Prostate gland (tissue), 2 donors: ENCODE measurements around the gene PDSS2. TPM values are rescaled to one million over a fixed set of nuclear protein-coding genes. Genes with fewer than 3 reads are reported as not detected.
A peak's percentile ranks its signal among the peaks of the same experiment; 100 is the strongest.

Source experiments
- DNase-seq: peaks from one replicate; pipeline ENCODE4 v3.0.0-alpha.2; 2019; ENCODE audit warnings: low spot score
- H3K27ac ChIP-seq, 2 donors: fragments of 200-600 bp; sonication (generic); 2 replicates each; pipeline ENCODE4 v1.5.1; 2017 to 2019
- H3K27me3 ChIP-seq: fragments of 200-600 bp; sonication (generic); replicated peaks from 2 replicates; pipeline ENCODE4 v1.5.1; 2019; ENCODE audit not compliant: insufficient read depth
- H3K36me3 ChIP-seq, 2 donors: fragments of 200-600 bp; sonication (generic); 1 replicate in 1 of 2; 2 replicates in 1 of 2; pipeline versions ENCODE4 v1.5.1 to v1.8.1; 2017 to 2019
- H3K4me1 ChIP-seq: fragments of 200-600 bp; sonication (generic); replicated peaks from 2 replicates; pipeline ENCODE4 v1.5.1; 2019
- H3K4me3 ChIP-seq, 2 donors: fragments of 200-600 bp; sonication (generic); 2 replicates each; pipeline ENCODE4 v1.5.1; 2017 to 2019
- H3K9me3 ChIP-seq: fragments of 200-600 bp; sonication (generic); 2 replicates; pipeline ENCODE4 v1.5.1; 2017
- CTCF ChIP-seq, 4 experiments: fragments of 200-600 bp in 2 of 4; fragments of 450-650 bp in 2 of 4; sonication (generic) in 2 of 4; IDR thresholded peaks; 1 replicate in 3 of 4; 2 replicates in 1 of 4; pipeline ENCODE4 v1.5.1; 2016 to 2019; ENCODE audit warnings: antibody characterized with exemption in 4 of 4, mild to moderate bottlenecking in 2 of 4, moderate library complexity in 2 of 4
- POLR2A ChIP-seq: fragments of 450-650 bp; IDR thresholded peaks from one replicate; pipeline ENCODE4 v1.6.1; 2016; ENCODE audit warnings: antibody characterized with exemption, mild to moderate bottlenecking
- POLR2AphosphoS5 ChIP-seq: sonication (generic); formaldehyde crosslinking; IDR thresholded peaks from one replicate; pipeline ENCODE4 v1.6.1; 2017; ENCODE audit warnings: antibody characterized with exemption
- WGBS: methylation state at CpG from one replicate; pipeline ENCODE4 v1.1.5; 2018; 5-methylcytosine and 5-hydroxymethylcytosine counted together
- intact Hi-C: fragments of 100-400 bp; cut with DNase I; formaldehyde crosslinking; loops from one replicate; pipeline ENCODE4 v1.14.2; 2022
- total RNA-seq, 2 donors: library from RNA; depleted of rRNA; stranded (reverse); fragments of >200 nt; gene quantifications; one replicate each; pipeline ENCODE4 v1.1.0, GENCODE V29; 2016

The PDSS2 gene
- total RNA-seq, 2 donors from 2014 or later = 12.7 to 35.3 TPM

- intact Hi-C loops = no loop called here
- 93% methylated on average over 5 of the region's 5 CpGs for WGBS
- Histone ChIP-seq H3K4me3 (no peak overlapping the region), H3K27ac (no peak overlapping the region), H3K27me3 (no peaks in the 10 kb centered on the region), H3K9me3 (no peaks in the 10 kb centered on the region), H3K36me3 (no peaks in the 10 kb centered on the region), H3K4me1 (no peaks in the 10 kb centered on the region)
- no peak for DNase-seq
- TF ChIP-seq CTCF (IDR thresholded peaks at IDR 0.05) (no peak), POLR2A (no peak), POLR2AphosphoS5 (no peak)
Observed at GRCh38 chr6:107331409-107332386, 127.7 kb downstream of the PDSS2 start.

GRCh38 chr6:107330168-107330567, 129.2 kb downstream of the PDSS2 start:
- no peak overlapping the region for H3K4me3 ChIP-seq
- no peaks in the 10 kb centered on the region for H3K9me3 ChIP-seq
- no peaks in the 10 kb centered on the region for H3K4me1 ChIP-seq
- WGBS = 42% methylated on average over 4 of the region's 4 CpGs
- intact Hi-C loops = no loop called here
- H3K27me3 ChIP-seq = no peaks in the 10 kb centered on the region
- TF ChIP-seq POLR2AphosphoS5 (peak; percentile 6), POLR2A (no peak)
- H3K27ac ChIP-seq = no peak overlapping the region
- H3K36me3 ChIP-seq = no peaks in the 10 kb centered on the region
- no peak for DNase-seq

DNA sequence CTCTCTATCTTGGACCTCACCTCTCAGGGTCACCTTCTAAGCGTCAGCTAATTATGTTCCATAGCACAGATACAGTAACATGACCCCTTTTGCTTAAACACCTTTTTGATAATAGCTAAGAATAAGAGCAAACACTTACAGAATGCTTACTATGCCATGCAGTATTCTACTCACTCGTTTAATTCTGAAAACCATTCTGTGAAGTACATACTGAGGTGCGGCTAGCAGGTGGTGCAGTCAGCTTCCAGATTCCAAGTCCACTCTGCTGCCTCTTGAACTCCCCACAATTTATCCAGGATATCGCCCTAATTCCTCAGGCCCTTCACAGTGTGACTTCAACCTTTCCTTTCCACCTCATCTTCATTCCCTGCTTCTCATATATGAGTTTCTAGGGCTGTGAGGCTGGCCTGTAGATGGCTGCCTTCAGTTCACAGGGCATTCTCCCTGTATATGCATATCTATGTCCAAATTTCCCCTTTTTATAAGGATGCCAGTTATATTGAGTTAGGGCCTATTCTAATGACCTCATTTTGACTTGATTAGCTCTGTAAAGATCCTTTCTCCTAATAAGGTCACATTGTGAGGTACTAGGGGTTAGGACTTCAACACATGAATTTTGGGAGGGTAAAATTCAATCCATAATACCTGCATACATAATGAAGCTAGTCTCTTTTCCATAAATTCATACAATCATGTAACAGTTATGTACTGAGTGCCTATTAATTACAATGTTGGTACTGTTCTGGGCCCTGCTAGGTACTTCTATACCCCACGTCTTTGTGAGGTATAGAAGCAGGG, 130.1 kb downstream of the PDSS2 start:
- no peaks in the 10 kb centered on the region for H3K4me1 ChIP-seq
- no peaks in the 10 kb centered on the region for H3K27me3 ChIP-seq
- no peak for DNase-seq
- 76% methylated on average over 5 of the region's 5 CpGs for WGBS
- H3K36me3 ChIP-seq = no peaks in the 10 kb centered on the region
- no peaks in the 10 kb centered on the region for H3K9me3 ChIP-seq
- H3K27ac ChIP-seq = no peak overlapping the region
- intact Hi-C loops = no loop called here
- TF ChIP-seq CTCF (IDR thresholded peaks at IDR 0.05) = no peak
- no peak for TF ChIP-seq POLR2A
- TF ChIP-seq POLR2AphosphoS5 = no peak
- H3K4me3 ChIP-seq = no peak overlapping the region

DNA sequence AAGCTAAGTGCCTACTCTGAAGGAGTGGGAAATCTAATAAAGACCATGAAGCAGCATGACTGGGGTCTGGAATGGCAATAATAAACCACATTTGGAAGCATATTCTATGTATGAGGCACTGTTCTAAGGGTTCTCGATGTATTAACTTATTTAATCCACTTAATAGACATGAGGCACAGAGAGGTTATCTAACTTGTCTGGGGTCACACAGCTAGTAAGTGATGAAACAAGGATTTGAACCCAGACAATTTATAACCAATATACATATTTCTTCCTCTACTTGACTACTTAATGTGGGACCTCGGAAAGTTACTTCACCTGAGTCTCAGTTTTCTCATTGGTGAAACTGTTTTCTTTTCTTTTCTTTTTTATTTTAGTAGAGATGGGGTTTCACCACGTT, 131.3 kb downstream of the PDSS2 start:
- H3K36me3 ChIP-seq = no peaks in the 10 kb centered on the region
- DNase-seq = no peak

More for the DNA sequence above, 131.3 kb downstream of the PDSS2 start:
- H3K27ac ChIP-seq = no peak overlapping the region
- no peaks in the 10 kb centered on the region for H3K9me3 ChIP-seq
- intact Hi-C loops = no loop called here
- H3K4me3 ChIP-seq = no peak overlapping the region
- TF ChIP-seq POLR2AphosphoS5 = no peak
- TF ChIP-seq POLR2A = no peak
- TF ChIP-seq CTCF (IDR thresholded peaks at IDR 0.05) = no peak
- H3K27me3 ChIP-seq = no peaks in the 10 kb centered on the region
- H3K4me1 ChIP-seq = no peaks in the 10 kb centered on the region
- 89% methylated on average over 3 of the region's 3 CpGs for WGBS
